ENCODE data around the gene RYR1. TPM values are rescaled to one million over a fixed set of nuclear protein-coding genes. Genes with fewer than 3 reads are reported as not detected.

RYR1 gene
- total RNA-seq, 1 experiment from 2014 or later: 4.1 TPM

DNA sequence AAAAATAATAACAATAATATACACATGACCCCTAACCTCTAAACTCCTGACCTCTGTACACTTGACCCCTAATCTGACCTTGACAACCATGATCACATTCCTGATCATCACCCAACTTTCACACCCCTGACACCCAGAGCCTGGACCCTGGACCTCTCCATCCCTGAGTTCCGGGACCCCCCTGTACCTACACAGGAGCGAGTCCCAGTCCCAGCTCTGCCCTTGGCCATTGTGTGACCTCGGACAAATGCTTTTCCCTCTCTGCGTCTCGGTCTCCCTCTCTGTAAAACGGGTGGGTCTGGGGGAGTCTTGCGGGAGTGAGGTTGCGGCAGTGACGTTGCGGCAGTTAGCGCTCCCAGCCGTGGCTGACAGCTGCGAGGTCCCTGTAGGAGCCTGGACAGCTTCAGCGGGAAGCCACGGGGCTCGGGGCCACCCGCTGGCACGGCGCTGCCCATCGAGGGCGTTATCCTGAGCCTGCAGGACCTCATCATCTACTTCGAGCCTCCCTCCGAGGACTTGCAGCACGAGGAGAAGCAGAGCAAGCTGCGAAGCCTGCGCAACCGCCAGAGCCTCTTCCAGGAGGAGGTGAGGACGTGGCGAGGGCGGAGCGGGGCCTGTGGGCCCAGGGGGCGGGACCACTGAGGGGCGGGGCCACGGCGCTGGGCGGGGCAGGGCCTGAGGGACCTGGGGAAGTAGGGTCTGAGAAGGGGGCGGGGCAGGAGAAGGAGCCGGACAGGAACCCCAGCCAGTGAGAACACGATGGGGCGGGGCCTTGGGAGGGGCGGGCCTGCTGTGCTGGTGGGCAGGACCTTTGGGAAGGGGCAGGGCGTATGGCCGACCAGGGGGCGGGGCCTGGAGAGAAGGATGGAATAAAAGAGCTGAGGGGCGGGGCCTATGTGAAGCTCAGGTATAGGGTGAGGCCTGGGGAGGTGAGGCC, 19.2 kb downstream of the RYR1 start:
- DNase-seq (ENCODE audit: low read depth, low spot score) (peak; percentile 81), ATAC-seq (peak; percentile 95)
- no peaks in the 10 kb centered on the region for H3K9me3 ChIP-seq (ENCODE audit: control insufficient read depth in 1 of 2, insufficient read depth in 1 of 2, low read depth in 1 of 2, low read length in 2 of 2)
- H3K36me3 ChIP-seq (ENCODE audit: control insufficient read depth in 1 of 2, insufficient read depth in 2 of 2, low read length in 2 of 2): no peaks in the 10 kb centered on the region
- peaks cover 3 to 10% of the 10 kb centered on the region in 2 experiments; a peak in 3 of 4 replicates for H3K4me1 ChIP-seq (ENCODE audit: control insufficient read depth in 1 of 2, insufficient read depth in 2 of 2, low read length in 2 of 2)
- TF ChIP-seq POLR2AphosphoS5 (IDR thresholded peaks at IDR 0.05; ENCODE audit: low read depth, low read length) (no peak), SP1 (IDR thresholded peaks at IDR 0.05; ENCODE audit: low read depth) (0 out of 2 replicates have a peak, but pooled peaks have one; percentile 15)
- BruUV-seq (replicated peaks): no TSS peak
- ChIA-PET RAD21 (ENCODE audit: low non-redundant PET in 1 of 2, low total read pairs in 2 of 2, uncharacterized antibody in 2 of 2, unreplicated experiment in 2 of 2) (no interaction called here), CTCF (interaction anchor here (0.5 to 1.6 kb wide), 3 partner anchors 25 to 215 kb away, joined by 3 to 5 read pairs (median 3); partner anchors contain the start of gene FAM98C), POLR2A (interaction anchor here (0.6 kb wide), 1 partner anchor 138 kb away, joined by 4 read pairs; no protein-coding TSS in a partner anchor)
- no peak overlapping the region for H3K9ac ChIP-seq (ENCODE audit: low read length)
- intact Hi-C loops (cut with micrococcal nuclease): no loop called here
- no peaks in the 10 kb centered on the region for H4K20me1 ChIP-seq (ENCODE audit: insufficient read depth)
- H3K27ac ChIP-seq (ENCODE audit: low read depth, low read length): no peak overlapping the region; the same call in 1 of the 2 replicates
- H3K9me2 ChIP-seq (ENCODE audit: insufficient read depth): no peaks in the 10 kb centered on the region
- no peaks in the 10 kb centered on the region for H3K27me3 ChIP-seq (ENCODE audit: insufficient read depth, low read length)
- no peak overlapping the region for H2AFZ ChIP-seq (ENCODE audit: low read depth, low read length, poor library complexity, severe bottlenecking)
- no peaks in the 10 kb centered on the region for H3K79me2 ChIP-seq (ENCODE audit: insufficient read depth, low read length)
- no peak overlapping the region for H3K4me3 ChIP-seq (replicated peaks in 1 of 2; ENCODE audit: low read depth in 1 of 2, low read length in 2 of 2)
- peak overlapping the region; percentile 28; the same call in 1 of the 2 replicates for H3K4me2 ChIP-seq (ENCODE audit: low read length)

DNA sequence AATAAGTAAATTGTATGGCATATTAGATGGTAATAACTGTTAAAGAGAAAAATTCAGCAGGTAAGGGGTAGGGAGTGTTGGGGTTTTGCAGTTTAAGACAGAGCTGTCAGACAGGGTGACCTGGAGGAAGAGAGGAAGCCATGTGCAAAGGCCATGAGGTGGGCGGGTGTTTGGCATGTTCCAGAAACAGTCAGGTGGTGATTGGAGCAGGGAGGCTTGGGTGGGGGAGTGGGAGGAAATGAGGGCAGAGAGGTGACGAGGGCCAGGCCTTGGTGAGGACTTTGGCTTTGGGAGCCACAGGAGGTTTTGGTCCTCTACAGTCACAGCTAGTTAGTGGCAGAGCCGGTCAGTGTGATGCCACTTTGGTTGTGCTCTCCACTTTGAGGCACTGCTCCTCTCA, 20.1 kb downstream of the RYR1 start:
- RAD21 ChIA-PET (ENCODE audit: low non-redundant PET in 1 of 2, low total read pairs in 2 of 2, uncharacterized antibody in 2 of 2, unreplicated experiment in 2 of 2): no interaction called here
- DNase-seq (ENCODE audit: low read depth, low spot score) (no peak), ATAC-seq (no peak)
- CTCF ChIA-PET: interaction anchor here (0.5 to 1.6 kb wide), 3 partner anchors 24 to 216 kb away, joined by 3 to 5 read pairs (median 3); partner anchors contain the start of gene FAM98C
- no peaks in the 10 kb centered on the region for H3K9me3 ChIP-seq (ENCODE audit: control insufficient read depth in 1 of 2, insufficient read depth in 1 of 2, low read depth in 1 of 2, low read length in 2 of 2)
- no peaks in the 10 kb centered on the region for H3K79me2 ChIP-seq (ENCODE audit: insufficient read depth, low read length)
- no peak overlapping the region for H3K4me2 ChIP-seq (ENCODE audit: low read length)
- H3K9me2 ChIP-seq (ENCODE audit: insufficient read depth): no peaks in the 10 kb centered on the region
- no TSS peak for BruUV-seq (replicated peaks)
- no peaks in the 10 kb centered on the region for H4K20me1 ChIP-seq (ENCODE audit: insufficient read depth)
- POLR2A ChIA-PET: interaction anchor here (0.6 kb wide), 1 partner anchor 60 kb away, joined by 5 read pairs; no protein-coding TSS in a partner anchor
- H3K27me3 ChIP-seq (ENCODE audit: insufficient read depth, low read length): no peaks in the 10 kb centered on the region
- H3K4me1 ChIP-seq (ENCODE audit: control insufficient read depth in 1 of 2, insufficient read depth in 2 of 2, low read length in 2 of 2): peaks cover 3 to 10% of the 10 kb centered on the region in 2 experiments; a peak in 3 of 4 replicates
- no peak overlapping the region for H2AFZ ChIP-seq (ENCODE audit: low read depth, low read length, poor library complexity, severe bottlenecking)
- no peak overlapping the region for H3K4me3 ChIP-seq (replicated peaks in 1 of 2; ENCODE audit: low read depth in 1 of 2, low read length in 2 of 2)
- intact Hi-C loops (cut with micrococcal nuclease): no loop called here
- no peaks in the 10 kb centered on the region for H3K36me3 ChIP-seq (ENCODE audit: control insufficient read depth in 1 of 2, insufficient read depth in 2 of 2, low read length in 2 of 2)
- H3K27ac ChIP-seq (ENCODE audit: low read depth, low read length): no peak overlapping the region
- H3K9ac ChIP-seq (ENCODE audit: low read length): no peak overlapping the region
- no peak for TF ChIP-seq TCF7L2 (IDR thresholded peaks at IDR 0.05; ENCODE audit: borderline replicate concordance, extremely low read depth, insufficient read depth, insufficient read length)
- no peak for TF ChIP-seq POLR2AphosphoS5 (IDR thresholded peaks at IDR 0.05; ENCODE audit: low read depth, low read length)
- no peak for TF ChIP-seq RAD21 (IDR thresholded peaks at IDR 0.05; ENCODE audit: low read depth)
- TF ChIP-seq, protein P1, sequence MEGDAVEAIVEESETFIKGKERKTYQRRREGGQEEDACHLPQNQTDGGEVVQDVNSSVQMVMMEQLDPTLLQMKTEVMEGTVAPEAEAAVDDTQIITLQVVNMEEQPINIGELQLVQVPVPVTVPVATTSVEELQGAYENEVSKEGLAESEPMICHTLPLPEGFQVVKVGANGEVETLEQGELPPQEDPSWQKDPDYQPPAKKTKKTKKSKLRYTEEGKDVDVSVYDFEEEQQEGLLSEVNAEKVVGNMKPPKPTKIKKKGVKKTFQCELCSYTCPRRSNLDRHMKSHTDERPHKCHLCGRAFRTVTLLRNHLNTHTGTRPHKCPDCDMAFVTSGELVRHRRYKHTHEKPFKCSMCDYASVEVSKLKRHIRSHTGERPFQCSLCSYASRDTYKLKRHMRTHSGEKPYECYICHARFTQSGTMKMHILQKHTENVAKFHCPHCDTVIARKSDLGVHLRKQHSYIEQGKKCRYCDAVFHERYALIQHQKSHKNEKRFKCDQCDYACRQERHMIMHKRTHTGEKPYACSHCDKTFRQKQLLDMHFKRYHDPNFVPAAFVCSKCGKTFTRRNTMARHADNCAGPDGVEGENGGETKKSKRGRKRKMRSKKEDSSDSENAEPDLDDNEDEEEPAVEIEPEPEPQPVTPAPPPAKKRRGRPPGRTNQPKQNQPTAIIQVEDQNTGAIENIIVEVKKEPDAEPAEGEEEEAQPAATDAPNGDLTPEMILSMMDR (IDR thresholded peaks at IDR 0.05 in 2 of 3, conservative IDR thresholded peaks at IDR 0.05 in 1 of 3; ENCODE audit: borderline replicate concordance in 1 of 3, insufficient read depth in 1 of 3, low read depth in 2 of 3, low read length in 2 of 3): no peak
- TF ChIP-seq JUND (IDR thresholded peaks at IDR 0.05): no peak
- TF ChIP-seq, protein P2, sequence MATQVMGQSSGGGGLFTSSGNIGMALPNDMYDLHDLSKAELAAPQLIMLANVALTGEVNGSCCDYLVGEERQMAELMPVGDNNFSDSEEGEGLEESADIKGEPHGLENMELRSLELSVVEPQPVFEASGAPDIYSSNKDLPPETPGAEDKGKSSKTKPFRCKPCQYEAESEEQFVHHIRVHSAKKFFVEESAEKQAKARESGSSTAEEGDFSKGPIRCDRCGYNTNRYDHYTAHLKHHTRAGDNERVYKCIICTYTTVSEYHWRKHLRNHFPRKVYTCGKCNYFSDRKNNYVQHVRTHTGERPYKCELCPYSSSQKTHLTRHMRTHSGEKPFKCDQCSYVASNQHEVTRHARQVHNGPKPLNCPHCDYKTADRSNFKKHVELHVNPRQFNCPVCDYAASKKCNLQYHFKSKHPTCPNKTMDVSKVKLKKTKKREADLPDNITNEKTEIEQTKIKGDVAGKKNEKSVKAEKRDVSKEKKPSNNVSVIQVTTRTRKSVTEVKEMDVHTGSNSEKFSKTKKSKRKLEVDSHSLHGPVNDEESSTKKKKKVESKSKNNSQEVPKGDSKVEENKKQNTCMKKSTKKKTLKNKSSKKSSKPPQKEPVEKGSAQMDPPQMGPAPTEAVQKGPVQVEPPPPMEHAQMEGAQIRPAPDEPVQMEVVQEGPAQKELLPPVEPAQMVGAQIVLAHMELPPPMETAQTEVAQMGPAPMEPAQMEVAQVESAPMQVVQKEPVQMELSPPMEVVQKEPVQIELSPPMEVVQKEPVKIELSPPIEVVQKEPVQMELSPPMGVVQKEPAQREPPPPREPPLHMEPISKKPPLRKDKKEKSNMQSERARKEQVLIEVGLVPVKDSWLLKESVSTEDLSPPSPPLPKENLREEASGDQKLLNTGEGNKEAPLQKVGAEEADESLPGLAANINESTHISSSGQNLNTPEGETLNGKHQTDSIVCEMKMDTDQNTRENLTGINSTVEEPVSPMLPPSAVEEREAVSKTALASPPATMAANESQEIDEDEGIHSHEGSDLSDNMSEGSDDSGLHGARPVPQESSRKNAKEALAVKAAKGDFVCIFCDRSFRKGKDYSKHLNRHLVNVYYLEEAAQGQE (IDR thresholded peaks at IDR 0.05; ENCODE audit: low read depth): no peak
- no peak for TF ChIP-seq EZH2 (IDR thresholded peaks at IDR 0.05)
- no peak for TF ChIP-seq SRF (IDR thresholded peaks at IDR 0.05; ENCODE audit: low read depth)

Data from HCT116 (cell line).